Inferior parietal cortex (tissue), 1 donor: Measurements from ENCODE around the gene PDZD7.

Experiments
- DNase-seq: peaks from one replicate; pipeline ENCODE4 v3.0.0-alpha.2; 2016; ENCODE audit errors: extremely low spot score

PDZD7 gene

DNA sequence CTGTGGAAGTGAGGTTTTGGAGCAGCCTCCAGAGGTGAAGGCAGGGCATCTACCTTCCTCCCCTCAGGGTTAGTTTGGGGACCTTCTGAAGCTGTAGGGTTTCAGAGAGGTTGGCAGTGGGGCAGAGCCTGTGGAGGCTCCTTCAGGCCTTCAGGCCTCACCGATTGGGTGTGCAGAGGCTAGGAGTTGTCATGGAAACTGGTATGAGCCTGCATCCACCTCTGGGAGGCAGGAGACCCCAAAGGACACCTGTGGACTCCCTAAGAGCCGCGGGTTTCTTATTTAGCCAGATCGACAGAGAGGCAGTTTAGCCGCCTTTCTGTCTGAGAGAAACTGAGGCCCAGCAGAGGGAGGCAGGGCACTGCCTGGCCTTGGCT, 29.3 kb downstream of the PDZD7 start:
- no peak for DNase-seq

GRCh38 chr10:101000915-101001658, 29.8 kb downstream of the PDZD7 start:
- no peak for DNase-seq

DNA sequence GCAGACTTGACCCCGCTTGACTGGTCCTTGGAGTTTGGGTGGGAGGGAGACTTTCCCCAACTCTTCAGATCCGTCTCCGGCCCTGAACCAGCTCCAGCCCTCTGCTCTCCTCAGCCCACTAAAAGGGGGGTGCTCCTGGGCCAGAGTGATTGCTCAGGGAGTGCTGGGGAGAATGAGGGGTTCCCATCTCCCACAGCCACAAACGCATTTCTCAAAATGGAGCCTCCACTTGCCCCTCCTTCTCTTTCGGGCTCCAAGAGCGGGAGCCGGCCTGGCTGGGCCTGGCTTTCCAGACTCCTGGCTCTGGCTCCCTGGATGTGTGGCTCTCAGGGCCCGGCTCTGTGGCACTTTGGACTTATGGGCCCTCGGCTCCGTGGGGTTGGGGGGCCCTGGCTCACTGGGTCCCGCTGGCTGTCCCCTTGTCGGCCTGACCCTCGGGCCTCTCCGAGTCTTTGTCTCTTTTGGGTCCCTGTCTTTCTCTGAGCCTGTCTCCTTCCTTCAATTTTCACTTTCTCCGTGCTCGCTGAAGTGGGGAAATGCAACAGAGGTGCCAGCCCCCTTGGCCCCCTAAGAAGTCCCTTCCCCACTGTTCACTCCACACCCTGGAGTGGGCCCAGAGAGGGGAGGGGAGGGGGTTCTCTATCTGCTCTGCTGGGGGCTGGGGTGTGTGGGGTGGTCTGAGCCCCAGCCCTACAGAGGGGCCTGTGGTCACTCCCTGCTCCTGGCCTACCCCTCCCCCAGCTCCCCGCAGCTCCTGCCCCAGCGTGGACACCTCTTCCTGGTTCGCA, 30.6 kb downstream of the PDZD7 start:
- DNase-seq = no peak

GRCh38 chr10:100999742-101000126, 31.2 kb downstream of the PDZD7 start, which contains the start of gene LZTS2:
TSS of gene LZTS2 (plus strand) at chr10:100999808. CDS start at chr10:101002539, 2,731 bp downstream.
- no peak for DNase-seq

DNA sequence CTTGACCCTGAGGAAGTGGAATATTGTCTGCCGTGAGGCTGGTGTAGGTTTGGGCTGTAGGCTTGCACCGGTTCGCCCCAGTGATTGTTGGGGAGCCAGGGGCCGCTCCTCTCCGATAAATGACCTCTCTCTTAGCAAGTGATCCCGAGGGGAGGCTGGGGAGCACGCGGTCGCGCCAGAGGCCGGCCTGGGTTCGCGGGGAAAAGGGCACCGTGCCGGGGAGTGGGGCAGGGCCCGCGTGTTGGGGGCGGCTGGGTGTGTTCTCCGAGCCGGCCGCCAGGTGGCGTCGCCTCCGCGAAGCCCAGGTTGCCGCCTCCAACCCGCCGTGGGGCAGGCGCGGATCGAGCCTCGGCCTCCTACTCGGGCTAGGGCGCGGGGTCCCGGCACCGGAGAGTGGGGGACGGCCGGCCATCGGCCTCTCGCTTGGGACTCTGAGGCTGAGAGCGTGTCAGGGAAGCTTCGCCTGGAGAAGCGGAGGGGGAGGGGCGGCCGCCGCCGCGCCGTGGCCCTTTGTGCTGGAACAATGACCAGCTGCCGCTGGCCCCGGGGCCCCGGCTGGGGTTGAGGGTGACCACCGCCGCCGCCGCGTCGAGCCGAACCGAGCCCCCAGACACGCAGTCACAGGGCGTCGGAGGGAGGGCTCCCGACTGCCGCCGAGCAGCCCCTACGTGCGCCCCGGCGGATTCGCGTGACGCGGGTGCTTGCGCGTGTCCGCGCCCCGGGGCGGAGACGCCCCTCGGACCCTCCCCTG, 31.8 kb downstream of the PDZD7 start:
- peak; percentile 79 for DNase-seq

GRCh38 chr10:100998183-100998990, 32.5 kb downstream of the PDZD7 start:
- peak; percentile 81 for DNase-seq

DNA sequence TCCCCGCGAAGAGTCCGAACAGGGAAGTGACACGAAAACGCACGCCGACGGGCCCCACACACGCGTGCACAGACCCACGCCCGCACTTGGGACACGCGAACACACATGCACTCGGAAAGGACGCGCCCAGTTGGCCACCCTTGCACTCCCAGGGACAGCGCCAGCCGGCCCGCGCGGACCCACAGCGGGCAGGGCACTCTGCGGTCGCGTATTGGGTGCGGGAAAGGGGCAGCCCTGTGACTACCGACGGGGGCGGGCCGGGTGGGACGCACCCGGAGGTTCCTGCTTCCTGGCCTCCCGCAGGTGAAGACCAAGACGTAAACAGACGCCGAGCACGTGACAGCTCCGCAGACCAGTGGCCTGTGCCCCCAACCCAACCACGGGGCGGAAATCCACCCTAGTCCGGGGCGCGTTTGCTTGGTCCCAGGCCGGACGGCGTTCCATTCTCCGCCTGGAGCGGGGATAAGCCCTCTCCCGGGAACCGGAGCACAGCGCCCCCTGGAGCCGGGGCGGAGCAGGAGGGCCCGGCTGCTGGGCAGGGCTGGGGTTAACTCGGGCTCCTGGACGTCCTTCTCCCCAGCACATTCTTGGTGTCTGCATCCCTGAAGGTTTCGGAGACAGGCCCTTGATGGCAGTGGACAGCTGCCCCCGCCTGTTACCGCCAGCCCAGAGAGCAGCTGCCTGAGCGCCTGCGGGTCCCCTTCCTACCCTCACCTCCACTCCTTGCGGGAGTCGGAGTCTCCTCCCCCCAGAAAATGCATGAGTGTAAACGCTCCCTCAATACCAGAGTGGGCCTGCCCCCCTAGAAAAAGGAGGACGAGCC, 33.4 kb downstream of the PDZD7 start:
- DNase-seq = no peak

DNA sequence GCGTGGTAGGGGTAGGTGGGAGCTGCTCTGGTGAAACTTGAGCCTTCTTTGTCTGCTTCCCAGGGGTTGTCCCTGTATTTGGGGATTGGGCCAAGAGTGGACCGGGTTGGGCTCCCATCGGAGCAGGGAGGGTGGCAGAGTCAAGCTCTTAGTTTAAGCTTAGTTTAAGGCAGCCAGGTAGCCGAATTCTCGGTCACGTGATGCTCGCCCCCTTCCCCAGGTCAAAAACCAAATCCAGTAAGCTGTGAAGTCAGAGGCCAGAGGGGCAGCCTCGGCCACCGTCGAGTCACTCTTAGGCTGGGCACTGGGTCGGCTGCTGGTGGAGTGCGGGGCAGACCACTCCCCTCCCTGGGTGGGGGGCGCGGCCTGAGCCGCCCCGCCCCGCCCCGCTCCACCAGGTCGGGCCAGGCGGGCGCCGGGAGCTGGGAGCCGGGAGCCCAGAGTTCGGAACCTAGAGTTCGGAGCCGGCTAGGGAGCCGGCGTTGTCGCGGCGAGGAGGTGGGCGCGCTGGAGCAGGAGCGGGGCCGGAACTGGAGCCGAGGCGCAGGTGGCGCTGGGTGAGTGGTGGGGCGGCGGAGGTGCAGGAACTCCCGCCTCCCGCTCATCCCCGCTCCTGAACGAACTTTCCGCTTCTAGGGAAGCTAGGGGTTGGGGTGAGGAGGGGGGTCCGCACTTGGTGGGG, 34.1 kb downstream of the PDZD7 start:
- no peak for DNase-seq

DNA sequence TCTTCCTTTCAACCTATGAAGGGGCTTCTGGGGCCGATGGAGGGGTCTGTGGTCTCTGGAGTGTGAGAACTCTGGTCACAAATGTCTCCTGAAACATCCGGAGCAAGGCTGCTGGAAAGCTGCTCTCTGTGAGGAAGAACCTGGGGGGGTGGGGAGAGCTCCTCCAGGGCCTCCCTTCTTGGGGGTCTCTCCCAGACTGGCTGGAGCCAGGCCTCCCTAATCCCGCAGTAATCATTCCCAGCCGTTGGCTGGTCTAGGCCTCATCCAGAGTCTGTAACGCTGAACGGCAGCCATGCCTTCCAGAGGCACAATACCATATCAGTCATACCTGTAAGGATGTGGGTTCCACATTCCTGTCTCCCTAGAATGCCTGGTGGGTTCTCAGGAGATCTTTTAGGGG, 35.7 kb downstream of the PDZD7 start:
- no peak for DNase-seq

- DNase-seq = peak; percentile 86
Measured at GRCh38 chr10:100993986-100994708, 36.8 kb downstream of the PDZD7 start.

GRCh38 chr10:100989088-100989487, 41.8 kb downstream of the PDZD7 start:
- no peak for DNase-seq

- DNase-seq = no peak
Measured at GRCh38 chr10:100988166-100988565, 42.8 kb downstream of the PDZD7 start.

DNA sequence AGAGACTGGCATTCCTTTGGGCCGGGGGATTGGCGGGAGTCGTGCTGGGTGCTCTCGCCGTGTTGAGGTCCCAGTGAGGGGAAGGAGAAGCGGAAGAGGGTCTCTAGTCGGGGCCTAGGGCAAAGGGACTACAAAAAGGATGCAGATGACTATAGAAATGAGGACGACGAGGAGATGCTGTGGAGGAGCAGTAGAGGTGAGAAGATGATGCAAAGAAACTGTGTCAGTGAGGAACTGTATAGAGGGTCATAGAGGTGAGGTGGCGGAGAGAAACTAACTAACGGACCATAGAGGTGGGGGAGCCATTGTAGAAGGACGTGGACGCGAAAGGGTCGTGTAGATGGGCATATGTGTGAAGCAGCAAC, 43.3 kb downstream of the PDZD7 start:
- no peak for DNase-seq

- peak; percentile 93 for DNase-seq
Measured at GRCh38 chr10:100986952-100987684, 43.8 kb downstream of the PDZD7 start, which contains the start of the genes MRPL43 and TWNK. TSS of gene MRPL43 (minus strand) at chr10:100987497. CDS start at chr10:100987443, 54 bp downstream. TSS of gene TWNK (plus strand) at chr10:100987543. CDS start at chr10:100988211, 668 bp downstream.

GRCh38 chr10:100986623-100986951, 44.3 kb downstream of the PDZD7 start:
- no peak for DNase-seq

DNA sequence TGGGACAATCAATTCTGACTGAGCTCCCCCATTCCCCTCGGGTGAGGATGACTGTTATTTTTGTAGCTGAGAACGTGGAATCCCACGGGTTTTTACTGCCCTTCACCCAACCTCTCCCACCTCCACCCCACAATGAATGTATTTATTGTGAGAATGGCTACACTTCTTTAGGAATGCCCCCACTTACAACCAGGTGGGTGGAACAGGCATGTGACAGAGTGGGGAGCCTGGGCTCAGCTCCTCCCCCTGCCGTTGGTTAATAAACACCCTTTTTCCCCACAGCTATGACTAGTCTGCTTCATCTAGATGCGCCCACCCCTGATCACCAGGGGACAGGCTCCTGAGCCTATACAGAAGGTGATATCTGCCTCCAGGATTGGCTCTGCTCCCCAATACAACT, 45.6 kb downstream of the PDZD7 start:
- DNase-seq = no peak

DNA sequence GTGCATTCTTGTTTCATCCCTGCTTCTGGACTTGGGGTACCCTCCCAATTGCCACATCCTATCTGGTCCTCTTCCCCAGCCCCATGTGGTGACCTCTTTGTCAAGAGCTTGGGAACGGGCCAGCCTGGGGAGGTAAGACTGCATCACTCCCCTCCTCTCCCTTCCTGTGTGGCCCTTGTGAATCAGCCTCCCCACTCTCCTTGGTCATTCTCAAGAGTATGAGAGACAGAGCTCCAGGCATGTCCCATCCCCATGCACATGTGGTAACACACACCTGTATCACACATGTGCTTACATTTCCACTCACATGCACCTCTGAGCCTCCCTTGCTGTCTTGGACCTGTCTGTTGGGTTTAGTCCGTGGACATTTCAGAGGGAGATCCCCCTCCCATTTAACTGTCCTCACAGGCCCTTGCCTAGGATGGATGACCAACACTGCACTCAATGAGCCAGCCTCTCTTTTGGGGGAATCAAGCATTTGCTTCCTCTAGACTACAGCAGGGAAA, 46.2 kb downstream of the PDZD7 start:
- no peak for DNase-seq

DNA sequence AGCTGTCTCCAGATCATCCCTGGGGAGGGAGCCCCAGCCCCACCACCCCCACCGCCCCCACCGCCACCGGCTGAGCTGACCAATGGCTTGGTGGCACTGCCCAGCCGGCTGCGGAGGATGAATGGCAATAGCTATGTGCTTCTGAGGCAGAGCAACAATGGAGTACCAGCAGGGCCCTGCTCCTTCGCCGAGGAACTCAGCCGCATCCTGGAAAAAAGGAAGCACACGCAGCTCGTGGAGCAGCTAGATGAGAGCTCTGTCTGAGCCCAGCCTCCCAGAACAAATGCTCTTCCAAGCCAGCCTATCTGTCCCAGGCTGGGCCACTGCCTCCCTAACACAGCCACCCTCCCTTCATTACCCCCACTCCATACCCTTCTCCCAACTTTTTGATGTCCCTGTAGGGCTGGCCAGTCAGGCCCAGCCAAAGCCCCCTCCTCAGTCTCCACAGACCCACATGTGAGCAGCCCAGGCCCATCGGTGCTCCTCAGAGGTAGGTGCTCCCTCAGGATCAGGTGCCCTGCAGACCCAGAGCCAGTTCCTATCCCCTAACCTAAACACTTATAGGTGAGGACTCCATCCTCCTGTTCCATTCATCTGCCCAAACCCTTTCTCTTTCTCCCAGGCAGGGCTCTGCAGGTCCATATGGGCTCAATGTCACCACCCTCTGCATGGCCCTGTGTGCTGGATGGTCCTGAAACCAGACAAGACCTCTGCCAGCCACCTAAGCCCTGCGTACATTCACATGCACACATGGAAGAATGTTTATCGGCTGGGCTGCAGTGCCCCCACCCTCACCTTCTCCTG, 46.9 kb downstream of the PDZD7 start:
- DNase-seq = no peak
